IMR-90 (cell line): ENCODE measurements around the gene PIK3CG. TPM values are rescaled to one million over a fixed set of nuclear protein-coding genes. Genes with fewer than 3 reads are reported as not detected.

Source experiments
- ATAC-seq: fragments of 200-7000 bp; cut with Tn5 transposase; 2 replicates; pipeline ENCODE4 v1.9.1; 2020; ENCODE audit warnings: low read depth, mild to moderate bottlenecking, moderate library complexity
- BruUV-seq: library from RNA; stranded (reverse); fragments of 400-500 nt; replicated peaks from 2 replicates; lab custom pipeline; 2021; lab: Mats Ljungman, UMichigan
- CTCF ChIA-PET: fragments of 300-600 bp; formaldehyde crosslinking; extraction: SDS; loops from one replicate; lab custom pipeline; 2021; ENCODE audit warnings: antibody characterized with exemption; lab: Yijun Ruan, JAX
- POLR2A ChIA-PET: fragments of 300-600 bp; sonication (Branson Sonifier 250); formaldehyde crosslinking; loops from one replicate; lab custom pipeline; 2022; ENCODE audit warnings: antibody characterized with exemption; ENCODE audit not compliant: unreplicated experiment; lab: Charles Lee
- DNase-seq: peaks from one replicate; pipeline ENCODE4 v3.0.0; 2013
- H2AFZ ChIP-seq: replicated peaks from 2 replicates; pipeline ENCODE3; 2013; ENCODE audit warnings: low read length, mild to moderate bottlenecking; ENCODE audit not compliant: poor library complexity
- H2AK5ac ChIP-seq: 2 replicates; pipeline ENCODE4 v1.6.1; 2013; ENCODE audit warnings: low read depth, low read length, inconsistent platforms
- H2AK9ac ChIP-seq: replicated peaks from 2 replicates; pipeline ENCODE3; 2013; ENCODE audit warnings: mild to moderate bottlenecking, low read depth, low read length, moderate library complexity; ENCODE audit not compliant: poor library complexity
- H2BK120ac ChIP-seq: 2 replicates; pipeline ENCODE4 v1.6.1; 2013; ENCODE audit warnings: low read depth, low read length, inconsistent platforms
- H2BK15ac ChIP-seq: 3 replicates; pipeline ENCODE4 v1.6.1; 2013; ENCODE audit warnings: low read depth, low read length, inconsistent platforms
- H2BK20ac ChIP-seq: 2 replicates; pipeline ENCODE4 v1.6.1; 2013; ENCODE audit warnings: low read depth, mild to moderate bottlenecking, inconsistent platforms, low read length, moderate library complexity
- H2BK5ac ChIP-seq: 2 replicates; pipeline ENCODE4 v1.6.1; 2013; ENCODE audit warnings: mild to moderate bottlenecking, low read depth, low read length, inconsistent platforms; ENCODE audit not compliant: poor library complexity, severe bottlenecking
- H3K14ac ChIP-seq: replicated peaks from 2 replicates; pipeline ENCODE4 v1.6.1; 2013; ENCODE audit warnings: low read depth, low read length, inconsistent platforms
- H3K18ac ChIP-seq: 2 replicates; pipeline ENCODE4 v1.6.1; 2013; ENCODE audit warnings: low read depth, low read length, control low read depth
- H3K23ac ChIP-seq: 2 replicates; pipeline ENCODE4 v1.6.1; 2013; ENCODE audit warnings: low read depth, low read length, inconsistent platforms
- H3K27ac ChIP-seq: 2 replicates; pipeline ENCODE4 v1.5.1; 2013; ENCODE audit warnings: mild to moderate bottlenecking, control low read depth, low read length; ENCODE audit not compliant: insufficient read depth
- H3K27me3 ChIP-seq: 2 replicates; pipeline ENCODE4 v1.6.1; 2013; ENCODE audit warnings: low read length; ENCODE audit not compliant: control insufficient read depth, insufficient read depth
- H3K36me3 ChIP-seq: 2 replicates; pipeline ENCODE4 v1.6.1; 2013; ENCODE audit warnings: low read length, mixed read lengths; ENCODE audit not compliant: control insufficient read depth, insufficient read depth
- H3K4ac ChIP-seq: 2 replicates; pipeline ENCODE4 v1.6.1; 2013; ENCODE audit warnings: low read depth, low read length, inconsistent platforms
- H3K4me1 ChIP-seq: 2 replicates; pipeline ENCODE4 v1.6.1; 2013; ENCODE audit warnings: low read length, mixed read lengths; ENCODE audit not compliant: control insufficient read depth, insufficient read depth
- H3K4me2 ChIP-seq: 2 replicates; pipeline ENCODE4 v1.6.1; 2013; ENCODE audit warnings: low read depth, mild to moderate bottlenecking, control low read depth, low read length, moderate library complexity
- H3K4me3 ChIP-seq: 2 replicates; pipeline ENCODE4 v1.5.1; 2013; ENCODE audit warnings: low read depth, mild to moderate bottlenecking, control low read depth, low read length, moderate library complexity; ENCODE audit not compliant: insufficient read depth
- H3K56ac ChIP-seq: 2 replicates; pipeline ENCODE4 v1.6.1; 2013; ENCODE audit warnings: low read length, inconsistent platforms; ENCODE audit not compliant: insufficient read depth; ENCODE audit errors: extremely low read depth
- H3K79me1 ChIP-seq, 2 experiments: 2 replicates each; pipeline ENCODE4 v1.6.1; 2013; ENCODE audit warnings: low read length in 2 of 2, inconsistent platforms in 1 of 2, low read depth in 1 of 2
- H3K9ac ChIP-seq: 2 replicates; pipeline ENCODE4 v1.6.1; 2013; ENCODE audit warnings: low read depth, low read length, control low read depth
- H3K9me1 ChIP-seq: 2 replicates; pipeline ENCODE4 v1.6.1; 2013; ENCODE audit warnings: low read length, inconsistent platforms; ENCODE audit not compliant: insufficient read depth
- H3K9me3 ChIP-seq: 2 replicates; pipeline ENCODE4 v1.6.1; 2013; ENCODE audit warnings: low read length; ENCODE audit not compliant: control insufficient read depth, insufficient read depth
- H4K20me1 ChIP-seq: 2 replicates; pipeline ENCODE4 v1.6.1; 2013; ENCODE audit warnings: low read length, inconsistent platforms; ENCODE audit not compliant: insufficient read depth
- H4K5ac ChIP-seq: 2 replicates; pipeline ENCODE4 v1.6.1; 2013; ENCODE audit warnings: mild to moderate bottlenecking, low read depth, low read length, control low read depth
- H4K8ac ChIP-seq, 2 experiments: 2 replicates each; pipeline ENCODE4 v1.6.1; 2013; ENCODE audit warnings: low read depth in 2 of 2, low read length in 2 of 2, control low read depth in 1 of 2, inconsistent platforms in 1 of 2
- H4K91ac ChIP-seq: 2 replicates; pipeline ENCODE4 v1.6.1; 2013; ENCODE audit warnings: low read depth, low read length, inconsistent platforms; ENCODE audit not compliant: insufficient read depth
- FOS ChIP-seq: fragments of 150-350 bp; IDR thresholded peaks from 2 replicates; pipeline ENCODE4 v1.6.1; 2016; ENCODE audit warnings: low read depth, low read length
- MAFK ChIP-seq: IDR thresholded peaks from 2 replicates; pipeline ENCODE4 v1.6.1; 2012; ENCODE audit warnings: low read depth, low read length, improper control_type of control experiment
- NFE2L2 ChIP-seq: fragments of 150-350 bp; IDR thresholded peaks from 2 replicates; pipeline ENCODE4 v1.6.1; 2016; ENCODE audit warnings: low read depth, mild to moderate bottlenecking, low read length
- POLR2A ChIP-seq: IDR thresholded peaks from 2 replicates; pipeline ENCODE4 v1.6.1; 2012; ENCODE audit warnings: mild to moderate bottlenecking, low read depth, low read length
- RFX5 ChIP-seq: IDR thresholded peaks from 2 replicates; pipeline ENCODE4 v1.8.0; 2012; ENCODE audit warnings: low read depth, mild to moderate bottlenecking, low read length, moderate library complexity
- SMC3 ChIP-seq: fragments of 150-350 bp; IDR thresholded peaks from 2 replicates; pipeline ENCODE4 v1.6.1; 2016; ENCODE audit warnings: low read depth, mild to moderate bottlenecking, antibody characterized with exemption, low read length, moderate library complexity
- WGBS, 2 experiments: methylation state at CpG; one replicate each; pipeline versions ENCODE4 v1.1.5 to v1.1.7; 2013; ENCODE audit warnings: missing lambda C conversion rate in 2 of 2; ENCODE audit not compliant: insufficient read length in 1 of 2; ENCODE audit errors: extremely low coverage in 2 of 2; 5-methylcytosine and 5-hydroxymethylcytosine counted together
- dilution Hi-C: fragments of 300-500 bp; cut with HindIII; formaldehyde crosslinking; loops from one replicate; pipeline ENCODE4 v1.14.3; 2018; ENCODE audit warnings: low sequenced_read_pairs; ENCODE audit not compliant: unreplicated experiment
- in situ Hi-C: fragments of 300-500 bp; cut with MboI; formaldehyde crosslinking; loops from 3 replicates; pipeline ENCODE4 v1.14.3; 2019; ENCODE audit warnings: low sequenced_read_pairs, inconsistent platforms, mixed read lengths
- intact Hi-C: fragments of 100-400 bp; cut with micrococcal nuclease; formaldehyde crosslinking; loops from 2 replicates; pipeline ENCODE4 v1.10.0; 2022
- polyA plus RNA-seq, 3 experiments: library from polyadenylated mRNA; depleted of rRNA; stranded (reverse); fragments of >200 nt; gene quantifications; 2 replicates each; pipeline ENCODE4 v1.2.3, GENCODE V29; 2012; ENCODE audit warnings: low replicate concordance in 1 of 3
- total RNA-seq: library from RNA; depleted of rRNA; stranded (reverse); fragments of >200 nt; gene quantifications from 2 replicates; pipeline ENCODE4 v1.2.3, GENCODE V29; 2012

PIK3CG gene
- total and polyA plus RNA-seq, 2 of the 4 experiments (the other 2 are of a cell fraction): under 0.01 TPM; not detected in 1

DNA sequence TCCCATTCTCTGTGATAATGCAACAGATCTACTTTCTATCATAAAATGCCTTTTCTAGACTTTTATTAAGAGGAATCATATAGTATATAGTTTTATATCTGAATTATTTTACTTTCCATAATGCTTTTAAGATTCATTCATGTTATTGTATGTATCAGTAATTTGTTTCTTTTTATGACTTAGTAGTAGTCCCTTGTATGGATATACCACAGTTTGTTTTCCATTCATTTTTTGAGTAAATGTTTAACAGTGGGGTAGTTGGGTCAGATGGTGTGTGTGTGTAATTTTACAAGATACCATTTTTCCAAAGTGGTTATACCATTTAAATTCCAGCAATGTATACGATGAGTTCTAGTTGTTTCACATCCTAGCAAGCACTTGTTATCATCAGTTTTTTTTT is 10.4 kb downstream of the PIK3CG start:
- H2AK9ac ChIP-seq: no peak overlapping the region
- no peak overlapping the region for H3K14ac ChIP-seq
- H3K4ac ChIP-seq: no peak overlapping the region
- no peaks in the 10 kb centered on the region for H3K4me1 ChIP-seq
- H3K27me3 ChIP-seq: no peaks in the 10 kb centered on the region
- H4K91ac ChIP-seq: no peak overlapping the region
- no peak overlapping the region for H4K5ac ChIP-seq
- H4K8ac ChIP-seq: no peak overlapping the region
- no peak for TF ChIP-seq RFX5
- TF ChIP-seq FOS: no peak
- TF ChIP-seq SMC3: no peak
- no peak for TF ChIP-seq POLR2A
- TF ChIP-seq NFE2L2: no peak
- TF ChIP-seq MAFK: no peak
- H2BK120ac ChIP-seq: no peak overlapping the region
- no peaks in the 10 kb centered on the region for H3K9me1 ChIP-seq
- H3K9me3 ChIP-seq: no peaks in the 10 kb centered on the region
- no peak overlapping the region for H3K4me3 ChIP-seq
- H3K18ac ChIP-seq: no peak overlapping the region
- in situ Hi-C loops: no loop called here
- WGBS, 2 experiments: no CpG with 5 or more reads among the region's 1 CpG
- no peak overlapping the region for H2BK5ac ChIP-seq
- H3K79me1 ChIP-seq: no peaks in the 10 kb centered on the region
- H2BK15ac ChIP-seq: no peak overlapping the region
- no peaks in the 10 kb centered on the region for H4K20me1 ChIP-seq
- no peak overlapping the region for H3K4me2 ChIP-seq
- ChIA-PET CTCF (no interaction called here), POLR2A (no interaction called here)
- no peak overlapping the region for H3K27ac ChIP-seq
- no peaks in the 10 kb centered on the region for H3K36me3 ChIP-seq
- no peak overlapping the region for H3K23ac ChIP-seq
- no peak overlapping the region for H2BK20ac ChIP-seq
- dilution Hi-C loops: no loop called here
- ATAC-seq (no peak), DNase-seq (no peak)
- H3K56ac ChIP-seq: no peak overlapping the region
- BruUV-seq: no TSS peak
- H2AK5ac ChIP-seq: no peak overlapping the region
- intact Hi-C loops: no loop called here
- H2AFZ ChIP-seq: no peak overlapping the region
- H3K9ac ChIP-seq: no peak overlapping the region
